Sigmoid colon (tissue), 7 donors: ENCODE results near the gene GABBR1. TPM values are rescaled to one million over a fixed set of nuclear protein-coding genes. Genes with fewer than 3 reads are reported as not detected.

Experiments
- DNase-seq: peaks from one replicate; pipeline ENCODE4 v3.0.0-alpha.2; 2019
- H3K27ac ChIP-seq, 4 donors: fragments of 200-600 bp; sonication (generic); one replicate each; pipeline ENCODE4 v1.5.1; 2016 to 2019; ENCODE audit warnings: mild to moderate bottlenecking in 1 of 4
- H3K27me3 ChIP-seq, 3 donors: fragments of 200-600 bp; sonication (generic); one replicate each; pipeline ENCODE4 v1.5.1; 2019; ENCODE audit warnings: mild to moderate bottlenecking in 1 of 3
- H3K36me3 ChIP-seq, 4 donors: fragments of 200-600 bp; sonication (generic); one replicate each; pipeline ENCODE4 v1.5.1; 2016 to 2019
- H3K4me1 ChIP-seq, 4 donors: fragments of 200-600 bp; sonication (generic); one replicate each; pipeline ENCODE4 v1.5.1; 2017 to 2019
- H3K4me3 ChIP-seq, 4 donors: fragments of 200-600 bp; sonication (generic); one replicate each; pipeline ENCODE4 v1.5.1; 2017 to 2019; ENCODE audit warnings: mild to moderate bottlenecking in 2 of 4, moderate library complexity in 1 of 4
- H3K9me3 ChIP-seq, 4 donors: fragments of 200-600 bp in 3 of 4; sonication (generic) in 3 of 4; one replicate each; pipeline versions ENCODE4 v1.5.1 to v1.6.1; 2013 to 2019
- CTCF ChIP-seq, 4 experiments: fragments of 450-650 bp in 3 of 4; fragments of 200-600 bp in 1 of 4; IDR thresholded peaks; one replicate each; pipeline ENCODE4 v1.5.1; 2016 to 2019; ENCODE audit warnings: antibody characterized with exemption in 4 of 4, mild to moderate bottlenecking in 3 of 4, moderate library complexity in 2 of 4
- EP300 ChIP-seq, 4 donors: sonication (generic); formaldehyde crosslinking; IDR thresholded peaks; one replicate each; pipeline ENCODE4 v1.6.1; 2017; ENCODE audit warnings: antibody characterized with exemption in 4 of 4
- POLR2A ChIP-seq, 2 donors: fragments of 450-650 bp; IDR thresholded peaks; one replicate each; pipeline ENCODE4 v1.6.1; 2016; ENCODE audit warnings: antibody characterized with exemption in 2 of 2, mild to moderate bottlenecking in 2 of 2, moderate library complexity in 2 of 2
- POLR2AphosphoS5 ChIP-seq, 4 donors: sonication (generic); formaldehyde crosslinking; IDR thresholded peaks; one replicate each; pipeline ENCODE4 v1.6.1; 2017; ENCODE audit warnings: antibody characterized with exemption in 4 of 4
- WGBS, 2 donors: extraction: QIAGEN DNeasy Blood & Tissue Kit; methylation state at CpG; one replicate each; pipeline ENCODE4 v1.1.7; 2013; 5-methylcytosine and 5-hydroxymethylcytosine counted together
- intact Hi-C: fragments of 100-400 bp; cut with DNase I; formaldehyde crosslinking; loops from one replicate; pipeline ENCODE4 v1.15.1; 2023
- polyA plus RNA-seq, 3 donors: library from polyadenylated mRNA; stranded (reverse); fragments of 200-250 nt; gene quantifications; one replicate each; pipeline ENCODE4 v1.2.3, GENCODE V29; 2013
- total RNA-seq, 4 donors: library from RNA; depleted of rRNA; stranded (reverse); fragments of >200 nt; gene quantifications; one replicate each; pipeline ENCODE4 v1.1.0, GENCODE V29; 2016
- donor health status: healthy with polysubstance abuse.
- donor health status: Bipolar disorder and iron deficiency.
- donor health status: healthy.

GABBR1 gene
- total and polyA plus RNA-seq, 7 donors, result 0.92 to 73.9 (median 26.5) TPM

DNA sequence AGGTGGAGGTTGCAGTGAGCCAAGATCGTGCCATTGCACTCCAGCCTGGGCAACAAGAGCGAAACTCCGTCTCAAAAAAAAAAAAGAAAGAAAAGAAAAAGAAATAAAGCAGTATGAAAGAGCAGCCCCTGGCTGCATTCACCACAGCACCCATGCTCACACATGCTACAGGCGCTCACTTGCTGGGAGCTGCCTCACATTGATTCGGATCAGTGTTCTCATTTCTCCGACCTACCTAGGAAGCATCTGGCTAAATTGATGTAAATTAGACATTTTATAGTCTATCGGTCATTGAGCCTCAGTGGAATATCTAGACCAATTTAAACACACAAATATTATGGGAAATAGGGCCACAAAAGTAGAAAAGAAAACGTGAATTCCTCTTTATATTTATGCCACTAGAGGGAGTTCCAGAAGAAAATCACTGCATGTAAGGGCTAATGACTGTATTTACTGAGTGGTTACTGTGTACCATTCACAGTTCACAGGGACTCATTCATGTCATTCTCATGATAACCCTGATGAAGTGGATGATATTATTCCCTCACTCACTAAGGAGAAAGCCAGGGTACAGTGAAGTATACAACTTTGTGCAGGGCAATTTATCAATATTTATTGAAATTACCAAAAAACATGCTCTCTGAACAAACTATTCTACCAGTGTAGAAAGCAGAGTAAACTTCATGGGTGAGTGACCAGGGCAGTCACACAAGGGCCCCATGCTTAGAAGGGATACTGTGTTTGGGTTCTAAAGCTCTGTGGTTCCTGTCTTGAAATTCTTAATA is 18.6 kb upstream of the GABBR1 start:
- Histone ChIP-seq H3K4me1 (peaks cover 0 to 13% (median 8%) of the 10 kb centered on the region in 4 donors), H3K36me3 (no peaks in the 10 kb centered on the region), H3K27ac (no peak overlapping the region), H3K4me3 (no peak overlapping the region), H3K27me3 (no peaks in the 10 kb centered on the region), H3K9me3 (no peaks in the 10 kb centered on the region)
- no peak for TF ChIP-seq EP300 (IDR thresholded peaks at IDR 0.05)
- TF ChIP-seq CTCF (IDR thresholded peaks at IDR 0.05), result peak in 3 of 4 experiments; percentile 42 to 55 (median 51)
- 64 to 73% methylated on average over 8 of the region's 8 CpGs for WGBS, 2 donors
- intact Hi-C loops, result loop anchor here (2.0 to 5.0 kb wide), 2 partner anchors 19 to 101 kb away; partner anchors contain the start of gene GABBR1
- no peak for DNase-seq

GRCh38 chr6:29649701-29650673 is 17.0 kb upstream of the GABBR1 start:
- TF ChIP-seq CTCF (IDR thresholded peaks at IDR 0.05) (peak; percentile 83 to 95 (median 88)), POLR2AphosphoS5 (IDR thresholded peaks at IDR 0.05) (peak; percentile 85 to 97 (median 88)), POLR2A (IDR thresholded peaks at IDR 0.05) (peak; percentile 37 to 59), EP300 (IDR thresholded peaks at IDR 0.05) (peak in 2 of 4 donors; percentile 11 to 22)
- Histone ChIP-seq H3K9me3 (no peaks in the 10 kb centered on the region), H3K27ac (peak overlapping the region; percentile 90 to 94 (median 92)), H3K4me1 (peaks cover 0 to 9% (median 4%) of the 10 kb centered on the region in 4 donors), H3K4me3 (peak overlapping the region; percentile 39 to 60 (median 58)), H3K27me3 (no peaks in the 10 kb centered on the region), H3K36me3 (no peaks in the 10 kb centered on the region)
- WGBS, 2 donors, result 5% methylated on average over 33 of the region's 33 CpGs
- intact Hi-C loops, result loop anchor here (2.0 to 5.0 kb wide), 2 partner anchors 17 to 102 kb away; partner anchors contain the start of gene GABBR1
- peak; percentile 99 for DNase-seq

GRCh38 chr6:29647927-29648642 is 15.1 kb upstream of the GABBR1 start:
- Histone ChIP-seq H3K9me3 (no peaks in the 10 kb centered on the region), H3K27me3 (no peaks in the 10 kb centered on the region), H3K4me3 (no peak overlapping the region), H3K36me3 (no peaks in the 10 kb centered on the region), H3K27ac (no peak overlapping the region), H3K4me1 (peaks cover 0 to 9% (median 4%) of the 10 kb centered on the region in 4 donors)
- peak; percentile 48 for DNase-seq
- WGBS, 2 donors, result 92 to 94% methylated on average over 23 of the region's 23 CpGs
- intact Hi-C loops, result no loop called here
- no peak for TF ChIP-seq EP300 (IDR thresholded peaks at IDR 0.05)
- peak in 2 of 4 experiments; percentile 19 to 24 for TF ChIP-seq CTCF (IDR thresholded peaks at IDR 0.05)

DNA sequence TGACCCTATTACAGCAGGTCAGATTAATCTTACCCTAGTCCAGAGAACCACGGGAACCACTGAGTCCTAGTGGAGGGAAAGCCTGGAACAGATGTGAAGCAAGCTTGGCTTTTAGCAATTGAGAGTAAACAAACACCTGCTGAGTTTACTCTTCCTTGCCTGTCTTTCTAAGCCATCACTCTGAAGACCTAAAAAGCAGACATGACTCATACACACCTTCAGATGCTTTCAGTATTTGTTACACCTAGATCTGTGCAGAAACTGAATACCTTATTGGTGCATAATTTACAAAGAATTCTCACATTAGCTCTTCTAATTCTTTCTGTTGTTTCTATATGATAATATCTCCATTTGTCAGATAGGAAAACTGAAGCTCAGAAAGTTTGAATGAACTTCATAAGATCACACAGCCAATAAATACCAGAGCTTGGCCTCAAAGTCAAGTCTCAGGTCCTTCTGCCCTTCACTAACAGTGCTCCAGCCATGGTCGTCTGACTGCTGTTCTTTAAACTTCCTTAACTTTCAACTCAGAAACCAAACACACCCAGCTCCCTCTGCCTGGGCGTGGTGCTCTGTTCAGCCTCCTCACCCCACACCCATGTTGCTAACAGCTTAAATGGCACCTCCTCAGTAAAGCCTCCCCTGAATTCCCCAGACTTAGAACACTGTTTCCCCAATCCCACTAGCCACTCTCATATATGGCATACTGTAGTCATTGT is 8.6 kb upstream of the GABBR1 start:
- no peak for DNase-seq
- intact Hi-C loops, result no loop called here
- Histone ChIP-seq H3K27ac (no peak overlapping the region), H3K9me3 (no peaks in the 10 kb centered on the region), H3K36me3 (no peaks in the 10 kb centered on the region), H3K4me1 (no peaks in the 10 kb centered on the region), H3K4me3 (no peak overlapping the region), H3K27me3 (no peaks in the 10 kb centered on the region)
- TF ChIP-seq EP300 (IDR thresholded peaks at IDR 0.05) (no peak), POLR2AphosphoS5 (IDR thresholded peaks at IDR 0.05) (no peak), POLR2A (IDR thresholded peaks at IDR 0.05) (no peak), CTCF (IDR thresholded peaks at IDR 0.05) (no peak)
- WGBS, 2 donors, result 11 to 29% methylated on average over 3 of the region's 3 CpGs
